ENCODE data around the gene GYPE. TPM values are rescaled to one million over a fixed set of nuclear protein-coding genes. Genes with fewer than 3 reads are reported as not detected.
"Not testable (repeated sequence)": the region's sequence is repeated elsewhere in the genome, so short reads cannot be mapped to it uniquely, and the experiment has no call there.

GYPE gene
- total and polyA plus RNA-seq, 7 experiments from 2014 or later, result 0.12 to 3.6 (median 1.4) TPM; not detected in 1

DNA sequence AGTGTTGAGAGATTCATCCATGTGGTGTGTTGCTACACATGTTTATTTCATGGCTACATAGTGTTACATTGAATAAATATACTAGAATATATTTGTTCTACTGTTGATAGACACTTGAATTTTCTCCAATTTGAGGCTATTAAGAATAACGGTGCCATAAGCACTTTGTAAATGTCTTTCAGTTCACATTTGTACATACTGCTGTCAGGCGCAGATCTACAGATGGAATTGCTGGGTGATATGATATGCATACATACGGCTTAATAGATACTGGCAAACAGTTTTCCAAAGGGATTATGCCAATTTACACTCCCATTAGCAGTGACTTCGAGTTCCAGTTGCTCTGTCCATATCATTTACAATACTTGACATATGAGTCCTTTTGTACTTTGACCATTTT, 33.5 kb upstream of the GYPE start:
- H3K27ac Mint-ChIP-seq; POLR2A ChIA-PET; intact Hi-C loops (cut with micrococcal nuclease): not testable (repeated sequence)

DNA sequence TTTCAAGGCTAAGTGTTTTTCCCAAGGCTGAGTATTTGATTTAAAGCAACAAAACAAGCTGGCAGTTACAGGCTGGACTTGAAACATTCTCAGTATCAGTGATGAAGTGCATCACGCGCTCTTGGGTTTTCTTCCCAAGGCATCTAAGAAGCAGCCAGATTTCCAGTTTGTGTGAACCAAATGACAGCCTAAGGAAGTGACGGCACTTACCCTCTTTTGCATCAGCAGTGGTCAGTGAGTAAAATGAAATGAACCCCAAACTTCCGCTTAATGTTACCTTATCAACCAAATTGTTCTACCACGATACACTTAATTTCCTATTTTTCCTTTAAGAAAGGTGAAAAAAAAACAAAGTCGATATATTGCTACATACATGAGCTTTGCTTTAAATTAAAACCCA, 15.8 kb upstream of the GYPE start:
- POLR2A ChIA-PET, result interaction anchor here (0.7 kb wide), 1 partner anchor 1878 kb away, joined by 3 read pairs; no protein-coding TSS in a partner anchor
- Histone ChIP-seq H3K36me3 (ENCODE audit: control insufficient read depth in 2 of 3, insufficient read depth in 3 of 3, low read length in 3 of 3) (no peaks in the 10 kb centered on the region), H3K4me3 (ENCODE audit: low read length) (no peak overlapping the region), H3K4me1 (ENCODE audit: control insufficient read depth in 2 of 2, insufficient read depth in 2 of 2, low read length in 2 of 2) (no peaks in the 10 kb centered on the region), H3K9me3 (ENCODE audit: control insufficient read depth in 2 of 3, low read length in 3 of 3) (no peaks in the 10 kb centered on the region), H3K27ac (ENCODE audit: low read depth, low read length) (no peak overlapping the region), H3K27me3 (ENCODE audit: control insufficient read depth in 2 of 2, insufficient read depth in 2 of 2, low read length in 2 of 2) (no peaks in the 10 kb centered on the region)
- H3K4me1 Mint-ChIP-seq, result peaks cover 0 to 17% (median 4%) of the 10 kb centered on the region in 7 donors
- DNase-seq (no peak), ATAC-seq (peak; percentile 42)
- no peak overlapping the region for H3K27ac Mint-ChIP-seq
- no peak overlapping the region for H3K4me3 Mint-ChIP-seq
- CTCF ChIA-PET, result no interaction called here
- H3K9me3 Mint-ChIP-seq, result peaks cover 0 to 8% (median 1%) of the 10 kb centered on the region in 11 donors
- peaks cover 0 to 10% (median 0%) of the 10 kb centered on the region in 5 donors for H3K27me3 Mint-ChIP-seq
- H3K36me3 Mint-ChIP-seq, result peaks cover 0 to 8% (median 0%) of the 10 kb centered on the region in 5 donors
- intact Hi-C loops (cut with micrococcal nuclease), result no loop called here

More for the DNA sequence above, 33.5 kb upstream of the GYPE start:
- H3K4me3 Mint-ChIP-seq; H3K27me3 ChIP-seq (ENCODE audit: control insufficient read depth in 2 of 2, insufficient read depth in 2 of 2, low read length in 2 of 2); H3K9me3 ChIP-seq (ENCODE audit: control insufficient read depth in 2 of 3, low read length in 3 of 3); H3K36me3 ChIP-seq (ENCODE audit: control insufficient read depth in 2 of 3, insufficient read depth in 3 of 3, low read length in 3 of 3); ATAC-seq; H3K36me3 Mint-ChIP-seq; CTCF ChIA-PET; H3K4me1 ChIP-seq (ENCODE audit: control insufficient read depth in 2 of 2, insufficient read depth in 2 of 2, low read length in 2 of 2); H3K9me3 Mint-ChIP-seq; H3K27ac ChIP-seq (ENCODE audit: low read depth, low read length); H3K27me3 Mint-ChIP-seq; H3K4me1 Mint-ChIP-seq; H3K4me3 ChIP-seq (ENCODE audit: low read length); DNase-seq: not testable (repeated sequence)

DNA sequence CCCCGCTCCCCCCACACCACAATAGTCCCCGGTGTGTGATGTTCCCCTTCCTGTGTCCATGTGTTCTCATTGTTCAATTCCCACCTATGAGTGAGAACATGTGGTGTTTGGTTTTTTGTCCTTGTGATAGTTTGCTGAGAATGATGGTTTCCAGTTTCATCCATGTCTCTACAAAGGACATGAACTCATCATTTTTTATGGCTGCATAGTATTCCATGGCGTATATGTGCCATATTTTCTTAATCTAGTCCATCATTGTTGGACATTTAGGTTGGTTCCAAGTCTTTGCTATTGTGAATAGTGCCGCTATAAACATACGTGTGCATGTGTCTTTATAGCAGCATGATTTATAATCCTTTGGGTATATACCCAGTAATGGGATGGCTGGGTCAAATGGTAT, 11.1 kb upstream of the GYPE start:
- H3K4me3 ChIP-seq (ENCODE audit: low read length); ATAC-seq; H3K4me1 ChIP-seq (ENCODE audit: control insufficient read depth in 2 of 2, insufficient read depth in 2 of 2, low read length in 2 of 2); H3K27ac Mint-ChIP-seq; H3K9me3 ChIP-seq (ENCODE audit: control insufficient read depth in 2 of 3, low read length in 3 of 3); CTCF ChIA-PET; H3K4me3 Mint-ChIP-seq; H3K27me3 ChIP-seq (ENCODE audit: control insufficient read depth in 2 of 2, insufficient read depth in 2 of 2, low read length in 2 of 2); intact Hi-C loops (cut with micrococcal nuclease); H3K36me3 Mint-ChIP-seq; DNase-seq; POLR2A ChIA-PET; H3K27ac ChIP-seq (ENCODE audit: low read depth, low read length); H3K36me3 ChIP-seq (ENCODE audit: control insufficient read depth in 2 of 3, insufficient read depth in 3 of 3, low read length in 3 of 3): not testable (repeated sequence)
- Mint-ChIP-seq H3K4me1 (peaks cover 0 to 21% (median 6%) of the 10 kb centered on the region in 7 donors), H3K9me3 (peaks cover 0 to 13% (median 4%) of the 10 kb centered on the region in 11 donors), H3K27me3 (peaks cover 0 to 20% (median 5%) of the 10 kb centered on the region in 5 donors)

DNA sequence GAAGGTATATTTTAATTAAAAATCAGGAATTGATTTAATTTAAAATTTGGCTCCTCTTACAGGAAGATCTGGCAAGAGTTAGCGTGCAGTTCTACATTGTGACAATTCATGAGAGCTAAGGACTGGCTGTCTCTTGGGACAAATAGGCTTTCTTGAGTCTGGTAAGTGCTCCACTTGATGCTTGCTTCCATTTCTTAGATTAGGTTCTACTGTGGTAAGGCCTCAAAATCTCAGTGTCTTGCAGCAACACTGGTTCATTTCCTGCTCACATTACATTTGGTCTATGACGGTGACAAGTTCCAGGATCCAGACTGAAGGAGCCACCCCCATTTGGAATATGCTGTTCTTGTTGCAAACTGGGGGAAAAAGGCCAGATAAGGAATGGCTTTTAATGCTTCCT, 7.1 kb upstream of the GYPE start:
- H3K36me3 ChIP-seq (ENCODE audit: control insufficient read depth in 2 of 3, insufficient read depth in 3 of 3, low read length in 3 of 3); CTCF ChIA-PET; H3K4me3 ChIP-seq (ENCODE audit: low read length); H3K27me3 ChIP-seq (ENCODE audit: control insufficient read depth in 2 of 2, insufficient read depth in 2 of 2, low read length in 2 of 2); ATAC-seq; H3K9me3 ChIP-seq (ENCODE audit: control insufficient read depth in 2 of 3, low read length in 3 of 3); POLR2A ChIA-PET; H3K9me3 Mint-ChIP-seq; H3K4me1 ChIP-seq (ENCODE audit: control insufficient read depth in 2 of 2, insufficient read depth in 2 of 2, low read length in 2 of 2); DNase-seq; H3K27ac ChIP-seq (ENCODE audit: low read depth, low read length); H3K36me3 Mint-ChIP-seq: not testable (repeated sequence)
- peaks cover 0 to 30% (median 6%) of the 10 kb centered on the region in 7 donors for H3K4me1 Mint-ChIP-seq
- H3K27me3 Mint-ChIP-seq, result peaks cover 0 to 44% (median 17%) of the 10 kb centered on the region in 5 donors
- H3K27ac Mint-ChIP-seq, result peak overlapping the region in 6 of 9 donors; percentile 54 to 86 (median 80)
- peak overlapping the region; percentile 28 to 94 (median 79) for H3K4me3 Mint-ChIP-seq
- intact Hi-C loops (cut with micrococcal nuclease), result loop anchor here in 1 of 2 donors (1.0 kb wide), 1 partner anchor 353 kb away; no protein-coding TSS in a partner anchor

DNA sequence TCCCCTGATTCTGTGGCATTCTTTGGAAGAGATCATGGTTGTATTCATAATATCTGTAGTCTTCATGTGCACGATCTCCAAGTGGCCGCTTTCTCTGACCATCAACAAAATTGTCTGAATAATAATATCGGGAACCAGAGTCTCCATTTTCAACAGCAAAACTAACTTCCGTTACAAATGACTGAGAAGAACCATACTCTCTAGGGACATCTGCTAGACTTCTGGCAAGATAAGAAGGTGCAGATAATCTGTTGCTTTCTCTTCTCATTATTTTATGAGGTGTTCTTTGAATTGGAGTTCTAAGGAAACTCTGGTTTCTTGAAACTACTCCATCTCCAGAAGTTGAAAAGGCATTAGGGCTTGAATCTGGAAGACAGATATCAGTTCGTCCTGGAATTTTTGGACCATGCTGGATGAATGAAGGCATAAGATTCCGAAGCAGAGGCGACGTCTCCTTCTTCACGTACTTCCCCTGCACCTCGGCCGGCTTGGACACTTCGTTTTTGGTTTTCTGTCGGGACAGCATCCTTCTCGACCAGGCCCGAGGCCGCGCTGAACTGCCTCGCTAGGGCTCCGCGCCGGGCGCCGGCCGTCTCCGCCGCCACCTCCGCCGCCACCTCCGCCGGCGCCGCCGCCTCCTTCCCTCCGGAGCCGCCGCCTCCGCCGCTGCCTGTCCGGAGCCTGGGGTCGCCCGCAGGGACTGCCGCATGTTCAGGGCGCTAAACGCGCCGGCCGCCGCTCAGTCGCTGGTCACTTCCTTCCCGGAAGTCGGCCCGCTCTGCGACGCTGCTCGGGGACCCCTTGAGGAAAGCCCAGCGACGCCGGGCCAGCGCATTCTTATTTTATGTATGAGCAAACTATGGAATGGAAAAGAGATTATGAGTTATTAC, 6.4 kb upstream of the GYPE start:
- intact Hi-C loops (cut with micrococcal nuclease), result loop anchor here in 1 of 2 donors (1.0 kb wide), 1 partner anchor 352 kb away; no protein-coding TSS in a partner anchor
- peaks cover 0 to 36% (median 6%) of the 10 kb centered on the region in 7 donors for H3K4me1 Mint-ChIP-seq
- ATAC-seq (peak; percentile 42), DNase-seq (peak in 6 of 9 donors; percentile 14 to 40 (median 26))
- Histone ChIP-seq H3K27ac (ENCODE audit: low read depth, low read length) (peak overlapping the region; percentile 13), H3K4me3 (ENCODE audit: low read length) (peak overlapping the region; percentile 27)
- H3K4me1 ChIP-seq (ENCODE audit: control insufficient read depth in 2 of 2, insufficient read depth in 2 of 2, low read length in 2 of 2); H3K27me3 ChIP-seq (ENCODE audit: control insufficient read depth in 2 of 2, insufficient read depth in 2 of 2, low read length in 2 of 2); POLR2A ChIA-PET; H3K9me3 ChIP-seq (ENCODE audit: control insufficient read depth in 2 of 3, low read length in 3 of 3); H3K36me3 Mint-ChIP-seq; H3K36me3 ChIP-seq (ENCODE audit: control insufficient read depth in 2 of 3, insufficient read depth in 3 of 3, low read length in 3 of 3); CTCF ChIA-PET; H3K9me3 Mint-ChIP-seq: not testable (repeated sequence)
- H3K4me3 Mint-ChIP-seq, result peak overlapping the region; percentile 69 to 94 (median 80)
- H3K27ac Mint-ChIP-seq, result peak overlapping the region in 7 of 9 donors; percentile 52 to 86 (median 81)
- H3K27me3 Mint-ChIP-seq, result peaks cover 0 to 44% (median 17%) of the 10 kb centered on the region in 5 donors

- H3K36me3 ChIP-seq (ENCODE audit: control insufficient read depth in 2 of 3, insufficient read depth in 3 of 3, low read length in 3 of 3); intact Hi-C loops (cut with micrococcal nuclease); H3K4me3 ChIP-seq (ENCODE audit: low read length); CTCF ChIA-PET; H3K27me3 ChIP-seq (ENCODE audit: control insufficient read depth in 2 of 2, insufficient read depth in 2 of 2, low read length in 2 of 2); H3K9me3 ChIP-seq (ENCODE audit: control insufficient read depth in 2 of 3, low read length in 3 of 3); H3K27ac ChIP-seq (ENCODE audit: low read depth, low read length); DNase-seq; H3K4me1 ChIP-seq (ENCODE audit: control insufficient read depth in 2 of 2, insufficient read depth in 2 of 2, low read length in 2 of 2); ATAC-seq; POLR2A ChIA-PET; H3K36me3 Mint-ChIP-seq; H3K9me3 Mint-ChIP-seq: not testable (repeated sequence)
- peaks cover 0 to 44% (median 6%) of the 10 kb centered on the region in 7 donors for H3K4me1 Mint-ChIP-seq
- H3K27me3 Mint-ChIP-seq, result peaks cover 0 to 44% (median 17%) of the 10 kb centered on the region in 5 donors
- H3K4me3 Mint-ChIP-seq, result peak overlapping the region in 7 of 10 donors; percentile 39 to 94 (median 79)
- H3K27ac Mint-ChIP-seq, result peak overlapping the region in 1 of 9 donors; percentile 58
These were observed 5.5 kb upstream of the GYPE start for GRCh38 chr4:143910906-143911305.
